Endothelial cell of umbilical vein (primary cell): ENCODE measurements around the gene RPS6KA3. TPM values are rescaled to one million over a fixed set of nuclear protein-coding genes. Genes with fewer than 3 reads are reported as not detected.
A peak's percentile ranks its signal among the peaks of the same experiment; 100 is the strongest.

Experiments used
- BruUV-seq: library from RNA; stranded (reverse); fragments of 400-500 nt; replicated peaks from 2 replicates; lab custom pipeline; 2021; lab: Mats Ljungman, UMichigan
- CTCF ChIA-PET: fragments of 300-600, 350-600 bp; sonication (Branson Sonifier 250); formaldehyde crosslinking; loops from one replicate; lab custom pipeline; 2021; ENCODE audit warnings: antibody characterized with exemption, inconsistent platforms; lab: Charles Lee
- POLR2A ChIA-PET: fragments of 300-600, 350-600 bp; sonication (Branson Sonifier 250); formaldehyde crosslinking; loops from one replicate; lab custom pipeline; 2021; ENCODE audit warnings: antibody characterized with exemption, inconsistent platforms; lab: Charles Lee
- DNase-seq: peaks from one replicate; pipeline ENCODE4 v3.0.0-alpha.2; 2011; ENCODE audit warnings: low read depth, low spot score
- FAIRE-seq: peaks from 2 replicates; lab custom pipeline; 2011; peaks lifted over from hg19 to GRCh38; lab: Jason Lieb, UNC
- H2AFZ ChIP-seq: 2 replicates; pipeline ENCODE4 v1.6.0; 2012; ENCODE audit warnings: low read depth, low read length, control low read depth, inconsistent platforms
- H3K27ac ChIP-seq: 2 replicates; pipeline ENCODE4 v1.5.1; 2011; ENCODE audit warnings: low read depth, mild to moderate bottlenecking, control low read depth, low read length, moderate library complexity; ENCODE audit not compliant: insufficient read depth
- H3K27me3 ChIP-seq, 2 experiments: 2 replicates each; pipeline versions ENCODE4 v1.6.0 to v1.6.1; 2011; ENCODE audit warnings: low read length in 2 of 2, mixed read lengths in 1 of 2; ENCODE audit not compliant: control insufficient read depth in 2 of 2, insufficient read depth in 2 of 2
- H3K36me3 ChIP-seq, 2 experiments: 2 replicates in 1 of 2; 3 replicates in 1 of 2; pipeline ENCODE4 v1.5.1; 2011; ENCODE audit warnings: low read length in 2 of 2, mild to moderate bottlenecking in 1 of 2, moderate library complexity in 1 of 2; ENCODE audit not compliant: control insufficient read depth in 2 of 2, insufficient read depth in 2 of 2; ENCODE audit errors: extremely low read depth in 1 of 2
- H3K4me1 ChIP-seq: 3 replicates; pipeline ENCODE4 v1.5.1; 2011; ENCODE audit warnings: mild to moderate bottlenecking, low read length; ENCODE audit not compliant: control insufficient read depth, insufficient read depth; ENCODE audit errors: extremely low read depth
- H3K4me2 ChIP-seq: 2 replicates; pipeline ENCODE4 v1.6.1; 2011; ENCODE audit warnings: low read length, control low read depth, mixed read lengths; ENCODE audit not compliant: insufficient read depth
- H3K4me3 ChIP-seq, 3 experiments: fragments of 200-600 bp in 1 of 3; sonication (generic), shearing (Covaris generic) in 1 of 3; replicated peaks in 1 of 3; 2 replicates each; pipeline ENCODE4 v1.5.1; 2011 to 2016; ENCODE audit warnings: control low read depth in 3 of 3, low read length in 3 of 3, mild to moderate bottlenecking in 2 of 3, inconsistent platforms in 1 of 3, low read depth in 1 of 3, moderate library complexity in 1 of 3; ENCODE audit not compliant: insufficient read depth in 1 of 3
- H3K79me2 ChIP-seq: 2 replicates; pipeline ENCODE4 v1.6.0; 2012; ENCODE audit warnings: low read length, inconsistent platforms; ENCODE audit not compliant: control insufficient read depth, insufficient read depth
- H3K9ac ChIP-seq: replicated peaks from 2 replicates; pipeline ENCODE3; 2011; ENCODE audit warnings: low read length, control low read depth; ENCODE audit not compliant: insufficient read depth; ENCODE audit errors: extremely low read depth
- H3K9me1 ChIP-seq: replicated peaks from 3 replicates; pipeline ENCODE4 v1.6.0; 2011; ENCODE audit warnings: mild to moderate bottlenecking, low read length; ENCODE audit not compliant: control insufficient read depth, insufficient read depth; ENCODE audit errors: extremely low read depth
- H3K9me3 ChIP-seq: replicated peaks from 2 replicates; pipeline ENCODE4 v1.5.1; 2012; ENCODE audit warnings: low read length, inconsistent platforms; ENCODE audit not compliant: control insufficient read depth, insufficient read depth
- H4K20me1 ChIP-seq: replicated peaks from 2 replicates; pipeline ENCODE3; 2011; ENCODE audit warnings: mild to moderate bottlenecking, low read length; ENCODE audit not compliant: control insufficient read depth, insufficient read depth; ENCODE audit errors: extremely low read depth
- CTCF ChIP-seq, 2 donors: IDR thresholded peaks; 1 replicate in 1 of 2; 2 replicates in 1 of 2; pipeline ENCODE4 v1.5.1; 2011; ENCODE audit warnings: low read length in 2 of 2, mild to moderate bottlenecking in 2 of 2, moderate library complexity in 2 of 2, control low read depth in 1 of 2, inconsistent platforms in 1 of 2, low read depth in 1 of 2; ENCODE audit not compliant: insufficient read depth in 1 of 2; ENCODE audit errors: extremely low read depth in 1 of 2
- EZH2 ChIP-seq: IDR thresholded peaks from 2 replicates; pipeline ENCODE4 v1.6.1; 2012; ENCODE audit warnings: borderline replicate concordance, low read depth, mild to moderate bottlenecking, moderate library complexity, low read length, inconsistent platforms; ENCODE audit not compliant: severe bottlenecking
- FOS ChIP-seq: IDR thresholded peaks from 2 replicates; pipeline ENCODE4 v1.6.1; 2011; ENCODE audit warnings: mild to moderate bottlenecking, low read length, moderate library complexity, borderline replicate concordance; ENCODE audit not compliant: insufficient read depth
- GATA2 ChIP-seq: IDR thresholded peaks from 2 replicates; pipeline ENCODE4 v1.7.0; 2011; ENCODE audit warnings: low read depth, mild to moderate bottlenecking, moderate library complexity, mixed read lengths, low read length; ENCODE audit not compliant: insufficient read length, insufficient read depth
- JUN ChIP-seq: IDR thresholded peaks from 2 replicates; pipeline ENCODE4 v1.6.1; 2011; ENCODE audit warnings: borderline replicate concordance, low read depth; ENCODE audit not compliant: insufficient read length, insufficient read depth
- MAX ChIP-seq: IDR thresholded peaks from 2 replicates; pipeline ENCODE4 v1.6.1; 2011; ENCODE audit not compliant: insufficient read depth, insufficient read length
- MYC ChIP-seq: IDR thresholded peaks from one replicate; pipeline ENCODE4 v1.6.1; 2011; ENCODE audit warnings: mild to moderate bottlenecking, low read depth, low read length
- POLR2A ChIP-seq: IDR thresholded peaks from 2 replicates; pipeline ENCODE4 v1.6.1; 2012; ENCODE audit warnings: low read depth, mild to moderate bottlenecking, control low read depth, low read length
- POLR2AphosphoS5 ChIP-seq: IDR thresholded peaks from 2 replicates; pipeline ENCODE4 v1.6.1; 2012; ENCODE audit warnings: low read depth, mild to moderate bottlenecking, control low read depth, low read length, moderate library complexity; ENCODE audit not compliant: insufficient read depth
- dilution Hi-C: fragments of 300-500 bp; cut with MboI; formaldehyde crosslinking; loops from one replicate; pipeline ENCODE4 v1.15.0; 2019; ENCODE audit warnings: low sequenced_read_pairs; ENCODE audit not compliant: extremely low pct_ligation_motif_present
- intact Hi-C: fragments of 100-400 bp; cut with micrococcal nuclease; formaldehyde crosslinking; loops from one replicate; pipeline ENCODE4 v1.10.0; 2022
- polyA plus RNA-seq, 4 experiments: library from polyadenylated mRNA; depleted of rRNA in 3 of 4; stranded (reverse) in 3 of 4; unstranded in 1 of 4; fragments of >200 nt; gene quantifications; 2 replicates each; pipeline versions ENCODE4 v1.2.1 to v1.2.3, GENCODE V29; 2011 to 2012; ENCODE audit warnings: missing spikeins in 1 of 4
- total RNA-seq: library from RNA; stranded (reverse); gene quantifications from 2 replicates; pipeline ENCODE4 v1.2.3, GENCODE V29; 2021

RPS6KA3 gene
- total and polyA plus RNA-seq, 2 donors (not counting 3 experiments of a cell fraction or from before 2014, with no cell fraction given) = 24.4 to 61.6 TPM

- peak overlapping the region; percentile 97 for H3K4me2 ChIP-seq
- no peaks in the 10 kb centered on the region for H3K9me3 ChIP-seq
- peak overlapping the region; percentile 37 to 95 (median 69) for H3K4me3 ChIP-seq
- H3K27me3 ChIP-seq = no peaks in the 10 kb centered on the region
- no TSS peak for BruUV-seq
- H2AFZ ChIP-seq = no peak overlapping the region
- H3K9me1 ChIP-seq = no peaks in the 10 kb centered on the region
- ChIA-PET POLR2A (no interaction called here), CTCF (interaction anchor here (1.8 kb wide), 1 partner anchor 35 kb away, joined by 14 read pairs; no protein-coding TSS in a partner anchor)
- peak overlapping the region; percentile 95 for H3K9ac ChIP-seq
- dilution Hi-C loops = no loop called here
- FAIRE-seq (no peak), DNase-seq (peak; percentile 37)
- intact Hi-C loops = loop anchor here (1.0 kb wide), 2 partner anchors 48 to 77 kb away; partner anchors contain the start of genes EIF1AX and RPS6KA3
- TF ChIP-seq JUN (no peak), FOS (no peak), POLR2A (no peak), MYC (no peak), MAX (no peak), GATA2 (no peak), CTCF (IDR thresholded peaks at IDR 0.05; ENCODE audit: extremely low read depth in 1 of 2, insufficient read depth in 1 of 2, low read depth in 1 of 2, low read length in 2 of 2) (no peak), EZH2 (no peak), POLR2AphosphoS5 (no peak)
- no peaks in the 10 kb centered on the region for H3K36me3 ChIP-seq
- peaks cover 28% of the 10 kb centered on the region for H3K4me1 ChIP-seq
- peaks cover 38% of the 10 kb centered on the region for H3K79me2 ChIP-seq
- H3K27ac ChIP-seq = peak overlapping the region; percentile 78
- H4K20me1 ChIP-seq = no peaks in the 10 kb centered on the region
These were observed 48.8 kb downstream of the RPS6KA3 start for GRCh38 chrX:20217906-20218305.
